ENCODE measurements around the gene GPT2.
A peak's percentile ranks its signal among the peaks of the same experiment; 100 is the strongest.

Gene GPT2

GRCh38 chr16:46929378-46930332, 45.5 kb downstream of the GPT2 start:
- no peaks in the 10 kb centered on the region for H3K9me3 ChIP-seq (ENCODE audit: control insufficient read depth, insufficient read depth, low read length)
- no peak overlapping the region for H3K4me3 ChIP-seq (ENCODE audit: low read length)
- no peaks in the 10 kb centered on the region for H4K20me1 ChIP-seq (ENCODE audit: control insufficient read depth, insufficient read depth, low read depth, low read length)
- no peaks in the 10 kb centered on the region for H3K79me2 ChIP-seq (ENCODE audit: control insufficient read depth, low read length)
- H3K27me3 ChIP-seq (ENCODE audit: control insufficient read depth, low read length), result no peaks in the 10 kb centered on the region
- peaks cover 30% of the 10 kb centered on the region for H3K4me1 ChIP-seq (ENCODE audit: control insufficient read depth, low read length)
- H3K27ac ChIP-seq (ENCODE audit: low read depth, low read length), result no peak overlapping the region
- no peaks in the 10 kb centered on the region for H3K9me2 ChIP-seq (replicated peaks; ENCODE audit: control insufficient read depth, low read length)
- H3K36me3 ChIP-seq (ENCODE audit: control insufficient read depth, low read length), result peaks cover 34% of the 10 kb centered on the region
- TF ChIP-seq EZH2phosphoT487 (IDR thresholded peaks at IDR 0.05; ENCODE audit: borderline replicate concordance, low read length) (no peak), CTCF (IDR thresholded peaks at IDR 0.05; ENCODE audit: low read depth, low read length, poor library complexity, severe bottlenecking) (peak; percentile 99)
- peak overlapping the region; percentile 45 for H3K4me2 ChIP-seq (ENCODE audit: low read length)
- peaks cover 11% of the 10 kb centered on the region; the same call in 1 of the 2 replicates for H3F3A ChIP-seq (ENCODE audit: control insufficient read depth, insufficient read depth)

GRCh38 chr16:46930861-46931260, 46.7 kb downstream of the GPT2 start:
- Histone ChIP-seq H3F3A (ENCODE audit: control insufficient read depth, insufficient read depth) (peaks cover 11% of the 10 kb centered on the region; the same call in 1 of the 2 replicates), H3K9me2 (replicated peaks; ENCODE audit: control insufficient read depth, low read length) (no peaks in the 10 kb centered on the region), H3K36me3 (ENCODE audit: control insufficient read depth, low read length) (peaks cover 34% of the 10 kb centered on the region), H3K4me2 (ENCODE audit: low read length) (no peak overlapping the region), H3K27me3 (ENCODE audit: control insufficient read depth, low read length) (no peaks in the 10 kb centered on the region), H3K4me1 (ENCODE audit: control insufficient read depth, low read length) (peaks cover 30% of the 10 kb centered on the region), H3K9me3 (ENCODE audit: control insufficient read depth, insufficient read depth, low read length) (no peaks in the 10 kb centered on the region), H3K27ac (ENCODE audit: low read depth, low read length) (no peak overlapping the region), H3K79me2 (ENCODE audit: control insufficient read depth, low read length) (no peaks in the 10 kb centered on the region), H3K4me3 (ENCODE audit: low read length) (no peak overlapping the region), H4K20me1 (ENCODE audit: control insufficient read depth, insufficient read depth, low read depth, low read length) (no peaks in the 10 kb centered on the region)
- TF ChIP-seq CTCF (IDR thresholded peaks at IDR 0.05; ENCODE audit: low read depth, low read length, poor library complexity, severe bottlenecking) (no peak), EZH2phosphoT487 (IDR thresholded peaks at IDR 0.05; ENCODE audit: borderline replicate concordance, low read length) (no peak)

- peak overlapping the region; percentile 78 for H3K27ac ChIP-seq (ENCODE audit: low read depth, low read length)
- H3K79me2 ChIP-seq (ENCODE audit: control insufficient read depth, low read length), result no peaks in the 10 kb centered on the region
- H3K4me3 ChIP-seq (ENCODE audit: low read length), result peak overlapping the region; percentile 34
- peak overlapping the region; percentile 66 for H3K4me2 ChIP-seq (ENCODE audit: low read length)
- H4K20me1 ChIP-seq (ENCODE audit: control insufficient read depth, insufficient read depth, low read depth, low read length), result no peaks in the 10 kb centered on the region
- no peaks in the 10 kb centered on the region for H3K9me2 ChIP-seq (replicated peaks; ENCODE audit: control insufficient read depth, low read length)
- TF ChIP-seq EZH2phosphoT487 (IDR thresholded peaks at IDR 0.05; ENCODE audit: borderline replicate concordance, low read length), result no peak
- TF ChIP-seq CTCF (IDR thresholded peaks at IDR 0.05; ENCODE audit: low read depth, low read length, poor library complexity, severe bottlenecking), result no peak
- H3K9me3 ChIP-seq (ENCODE audit: control insufficient read depth, insufficient read depth, low read length), result no peaks in the 10 kb centered on the region
- peaks cover 11% of the 10 kb centered on the region; the same call in 1 of the 2 replicates for H3F3A ChIP-seq (ENCODE audit: control insufficient read depth, insufficient read depth)
- no peaks in the 10 kb centered on the region for H3K27me3 ChIP-seq (ENCODE audit: control insufficient read depth, low read length)
- peaks cover 21% of the 10 kb centered on the region for H3K36me3 ChIP-seq (ENCODE audit: control insufficient read depth, low read length)
- peaks cover 30% of the 10 kb centered on the region for H3K4me1 ChIP-seq (ENCODE audit: control insufficient read depth, low read length)
Observed at GRCh38 chr16:46932802-46933201, 48.6 kb downstream of the GPT2 start.

Measured in DOHH2 (cell line).